Measurements from ENCODE around the gene FAM181B. TPM values are rescaled to one million over a fixed set of nuclear protein-coding genes. Genes with fewer than 3 reads are reported as not detected.

FAM181B gene
- total and polyA plus RNA-seq, 2 donors (not counting 1 experiment from before 2014, with no cell fraction given), result not detected

GRCh38 chr11:82738091-82738490 is 4.4 kb upstream of the FAM181B start:
- Histone ChIP-seq H3K4me2 (replicated peaks; ENCODE audit: low read depth, low read length, poor library complexity, severe bottlenecking) (no peak overlapping the region), H3K27ac (ENCODE audit: low read length in 2 of 2) (no peak overlapping the region), H3K27me3 (replicated peaks in 1 of 4; ENCODE audit: control extremely low read depth in 1 of 4, control insufficient read depth in 3 of 4, insufficient read depth in 4 of 4, low read length in 3 of 4) (peaks cover 0 to 29% (median 20%) of the 10 kb centered on the region in 4 experiments), H4K20me1 (ENCODE audit: control insufficient read depth, insufficient read depth, low read length, poor library complexity, severe bottlenecking) (no peaks in the 10 kb centered on the region), H2AFZ (ENCODE audit: insufficient read depth, low read depth, low read length, poor library complexity, severe bottlenecking) (no peak overlapping the region), H3K9me3 (ENCODE audit: control extremely low read depth in 1 of 3, control insufficient read depth in 2 of 3, insufficient read depth in 1 of 3, low read length in 2 of 3) (peaks cover 0 to 2% (median 0%) of the 10 kb centered on the region in 3 donors), H3K4me1 (ENCODE audit: control insufficient read depth in 2 of 2, insufficient read depth in 2 of 2, low read length in 2 of 2) (peaks cover 3 to 5% of the 10 kb centered on the region in 2 donors), H3K9ac (ENCODE audit: low read length) (no peak overlapping the region), H3K4me3 (ENCODE audit: control extremely low read depth in 1 of 5, extremely low read depth in 1 of 5, insufficient read depth in 1 of 5, low read depth in 2 of 5, low read length in 4 of 5) (no peak overlapping the region), H3K79me2 (ENCODE audit: control insufficient read depth, insufficient read depth, low read length) (no peaks in the 10 kb centered on the region), H3K36me3 (replicated peaks in 1 of 2; ENCODE audit: control extremely low read depth in 1 of 2, control insufficient read depth in 1 of 2, extremely low read depth in 1 of 2, insufficient read depth in 2 of 2, low read length in 1 of 2) (no peaks in the 10 kb centered on the region)
- Mint-ChIP-seq H3K4me1 (peaks cover 7% of the 10 kb centered on the region), H3K4me3 (no peak overlapping the region), H3K9me3 (ENCODE audit: insufficient read depth) (no peaks in the 10 kb centered on the region), H3K27me3 (peaks cover 72% of the 10 kb centered on the region), H3K27ac (no peak overlapping the region)
- TF ChIP-seq CTCF (IDR thresholded peaks at IDR 0.05), result no peak
- TF ChIP-seq EZH2 (IDR thresholded peaks at IDR 0.05; ENCODE audit: borderline replicate concordance, insufficient read depth, low read depth, low read length, poor library complexity, severe bottlenecking), result no peak
- intact Hi-C loops (cut with micrococcal nuclease), result no loop called here
- DNase-seq, result no peak
- no CpG with 5 or more reads among the region's 4 CpGs for WGBS (ENCODE audit: insufficient coverage)
- POLR2A ChIA-PET, result no interaction called here
- ATAC-seq (ENCODE audit: low read depth), result no peak
- CTCF ChIA-PET, result interaction anchor here (1.1 kb wide), 1 partner anchor 15 kb away, joined by 3 read pairs; no protein-coding TSS in a partner anchor

GRCh38 chr11:82734120-82734479 is 436 bp upstream of the FAM181B start:
- Mint-ChIP-seq H3K27me3 (peaks cover 73% of the 10 kb centered on the region), H3K4me1 (peaks cover 16% of the 10 kb centered on the region), H3K9me3 (ENCODE audit: insufficient read depth) (no peaks in the 10 kb centered on the region), H3K27ac (no peak overlapping the region), H3K4me3 (peak overlapping the region; percentile 79)
- Histone ChIP-seq H3K4me2 (replicated peaks; ENCODE audit: low read depth, low read length, poor library complexity, severe bottlenecking) (peak overlapping the region; percentile 83), H3K27me3 (replicated peaks in 1 of 4; ENCODE audit: control extremely low read depth in 1 of 4, control insufficient read depth in 3 of 4, insufficient read depth in 4 of 4, low read length in 3 of 4) (peaks cover 1 to 52% (median 35%) of the 10 kb centered on the region in 4 experiments), H3K27ac (ENCODE audit: low read length in 2 of 2) (no peak overlapping the region), H3K4me3 (ENCODE audit: control extremely low read depth in 1 of 5, extremely low read depth in 1 of 5, insufficient read depth in 1 of 5, low read depth in 2 of 5, low read length in 4 of 5) (peak overlapping the region in 1 of 5 experiments; percentile 61), H3K79me2 (ENCODE audit: control insufficient read depth, insufficient read depth, low read length) (no peaks in the 10 kb centered on the region), H3K36me3 (replicated peaks in 1 of 2; ENCODE audit: control extremely low read depth in 1 of 2, control insufficient read depth in 1 of 2, extremely low read depth in 1 of 2, insufficient read depth in 2 of 2, low read length in 1 of 2) (no peaks in the 10 kb centered on the region), H2AFZ (ENCODE audit: insufficient read depth, low read depth, low read length, poor library complexity, severe bottlenecking) (peak overlapping the region; percentile 62), H4K20me1 (ENCODE audit: control insufficient read depth, insufficient read depth, low read length, poor library complexity, severe bottlenecking) (no peaks in the 10 kb centered on the region), H3K4me1 (ENCODE audit: control insufficient read depth in 2 of 2, insufficient read depth in 2 of 2, low read length in 2 of 2) (peaks cover 10 to 25% of the 10 kb centered on the region in 2 donors), H3K9me3 (ENCODE audit: control extremely low read depth in 1 of 3, control insufficient read depth in 2 of 3, insufficient read depth in 1 of 3, low read length in 2 of 3) (peaks cover 0 to 7% (median 2%) of the 10 kb centered on the region in 3 donors), H3K9ac (ENCODE audit: low read length) (peak overlapping the region; percentile 61)
- CTCF ChIA-PET, result no interaction called here
- ATAC-seq (ENCODE audit: low read depth) (no peak), DNase-seq (no peak)
- TF ChIP-seq CTCF (IDR thresholded peaks at IDR 0.05), result no peak
- TF ChIP-seq EZH2 (IDR thresholded peaks at IDR 0.05; ENCODE audit: borderline replicate concordance, insufficient read depth, low read depth, low read length, poor library complexity, severe bottlenecking), result no peak
- WGBS (ENCODE audit: insufficient coverage), result 73% methylated on average over 7 of the region's 9 CpGs
- intact Hi-C loops (cut with micrococcal nuclease), result no loop called here
- POLR2A ChIA-PET, result no interaction called here

Measured in B cell (primary cell).